ENCODE measurements around the gene NDC1.

NDC1 gene

GRCh38 chr1:53755874-53756273, 82.2 kb downstream of the NDC1 start:
- TF ChIP-seq, protein P1, sequence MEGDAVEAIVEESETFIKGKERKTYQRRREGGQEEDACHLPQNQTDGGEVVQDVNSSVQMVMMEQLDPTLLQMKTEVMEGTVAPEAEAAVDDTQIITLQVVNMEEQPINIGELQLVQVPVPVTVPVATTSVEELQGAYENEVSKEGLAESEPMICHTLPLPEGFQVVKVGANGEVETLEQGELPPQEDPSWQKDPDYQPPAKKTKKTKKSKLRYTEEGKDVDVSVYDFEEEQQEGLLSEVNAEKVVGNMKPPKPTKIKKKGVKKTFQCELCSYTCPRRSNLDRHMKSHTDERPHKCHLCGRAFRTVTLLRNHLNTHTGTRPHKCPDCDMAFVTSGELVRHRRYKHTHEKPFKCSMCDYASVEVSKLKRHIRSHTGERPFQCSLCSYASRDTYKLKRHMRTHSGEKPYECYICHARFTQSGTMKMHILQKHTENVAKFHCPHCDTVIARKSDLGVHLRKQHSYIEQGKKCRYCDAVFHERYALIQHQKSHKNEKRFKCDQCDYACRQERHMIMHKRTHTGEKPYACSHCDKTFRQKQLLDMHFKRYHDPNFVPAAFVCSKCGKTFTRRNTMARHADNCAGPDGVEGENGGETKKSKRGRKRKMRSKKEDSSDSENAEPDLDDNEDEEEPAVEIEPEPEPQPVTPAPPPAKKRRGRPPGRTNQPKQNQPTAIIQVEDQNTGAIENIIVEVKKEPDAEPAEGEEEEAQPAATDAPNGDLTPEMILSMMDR (IDR thresholded peaks at IDR 0.05; ENCODE audit: borderline replicate concordance, insufficient read depth, low read depth, low read length): no peak
- H3K4me3 ChIP-seq (ENCODE audit: low read depth, low read length): no peak overlapping the region

- TF ChIP-seq, protein P1 (IDR thresholded peaks at IDR 0.05; ENCODE audit: borderline replicate concordance, insufficient read depth, low read depth, low read length): peak; percentile 71
- no peak overlapping the region for H3K4me3 ChIP-seq (ENCODE audit: low read depth, low read length)
Measured at GRCh38 chr1:53754484-53755312, 83.4 kb downstream of the NDC1 start.

- TF ChIP-seq, protein P1 (IDR thresholded peaks at IDR 0.05; ENCODE audit: borderline replicate concordance, insufficient read depth, low read depth, low read length): no peak
- no peak overlapping the region for H3K4me3 ChIP-seq (ENCODE audit: low read depth, low read length)
Measured at GRCh38 chr1:53752281-53752680, 85.8 kb downstream of the NDC1 start.

DNA sequence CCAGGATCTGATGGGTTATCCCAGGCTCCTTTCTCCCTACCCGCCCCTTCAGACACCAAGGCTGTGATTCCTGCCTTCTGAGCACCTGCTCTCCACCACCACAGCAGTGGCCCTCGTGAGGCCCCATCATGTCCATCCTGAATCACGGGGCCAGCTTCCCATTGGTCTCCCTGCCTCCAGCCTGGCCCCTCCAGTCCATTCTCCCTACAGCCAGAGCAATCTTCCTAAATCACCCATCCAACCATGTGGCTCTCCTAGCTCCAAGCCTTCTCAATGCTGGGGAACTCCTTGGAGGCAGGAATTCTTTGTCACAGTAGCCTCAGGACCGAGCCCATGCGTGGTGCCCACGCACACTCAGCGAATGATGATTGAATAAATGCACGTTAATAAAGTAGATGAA, 90.3 kb downstream of the NDC1 start:
- H3K4me3 ChIP-seq (ENCODE audit: low read depth, low read length): no peak overlapping the region
- TF ChIP-seq, protein P1 (IDR thresholded peaks at IDR 0.05; ENCODE audit: borderline replicate concordance, insufficient read depth, low read depth, low read length): no peak

- no peak overlapping the region for H3K4me3 ChIP-seq (ENCODE audit: low read depth, low read length)
- TF ChIP-seq, protein P1 (IDR thresholded peaks at IDR 0.05; ENCODE audit: borderline replicate concordance, insufficient read depth, low read depth, low read length): no peak
Measured at GRCh38 chr1:53740621-53741105, 97.4 kb downstream of the NDC1 start.

DNA sequence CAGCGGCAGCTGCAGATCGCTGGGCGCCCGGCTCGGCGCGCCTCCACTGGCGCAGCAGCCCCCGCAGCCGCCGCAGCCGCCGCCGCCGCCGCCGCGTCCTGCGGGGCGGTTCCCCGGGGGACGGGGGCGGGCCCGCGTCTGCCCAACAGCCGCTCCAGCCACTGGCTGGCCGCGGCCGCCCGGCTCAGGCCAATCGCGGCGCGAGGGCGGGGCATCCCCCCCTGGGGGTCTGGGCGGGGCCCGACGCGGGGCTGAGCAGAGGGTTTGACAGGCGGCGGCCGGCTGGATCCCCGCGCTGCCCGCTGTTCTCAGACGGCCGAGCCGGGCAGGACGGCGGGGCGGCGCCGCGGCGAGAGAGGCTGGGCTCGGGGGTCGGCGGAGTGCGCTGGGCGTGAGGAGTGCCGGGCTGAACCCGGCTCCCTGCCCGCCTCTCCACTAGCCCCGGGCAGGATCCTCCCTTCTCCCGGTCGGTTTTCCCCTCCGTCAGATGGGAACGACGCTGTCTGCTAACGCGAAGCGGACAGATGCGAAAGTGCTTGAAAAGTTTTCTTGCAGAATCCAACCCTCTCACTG, 98.9 kb downstream of the NDC1 start, which contains the start of gene GLIS1:
Gene GLIS1 (minus strand): TSS at position 56 of the 573 bp plus-strand sequence. CDS start 1,100 bp downstream, outside the sequence.
- TF ChIP-seq, protein P1 (IDR thresholded peaks at IDR 0.05; ENCODE audit: borderline replicate concordance, insufficient read depth, low read depth, low read length): no peak
- peak within 1 kb of the TSS; percentile 40 for H3K4me3 ChIP-seq (ENCODE audit: low read depth, low read length)

Data from GM12875 (cell line).